Neural cell (in vitro differentiated cells): ENCODE measurements around the gene XPNPEP2.

ENCODE experiments used
- CTCF ChIP-seq: fragments of 450-650 bp; IDR thresholded peaks from 2 replicates; pipeline ENCODE4 v1.5.1; 2014; ENCODE audit warnings: antibody characterized with exemption, mild to moderate bottlenecking, moderate library complexity; ENCODE audit not compliant: poor library complexity, severe bottlenecking
- EP300 ChIP-seq: fragments of 450-650 bp; conservative IDR thresholded peaks from 2 replicates; pipeline ENCODE4 v1.6.1; 2014; ENCODE audit warnings: antibody characterized with exemption, mild to moderate bottlenecking, moderate library complexity; ENCODE audit not compliant: poor library complexity, severe bottlenecking
- EZH2 ChIP-seq: fragments of 200-600, 300-800 bp; shearing (Covaris generic), sonication (generic); IDR thresholded peaks from 2 replicates; pipeline ENCODE4 v1.6.1; 2014; ENCODE audit warnings: antibody characterized with exemption, low read length, borderline replicate concordance, mild to moderate bottlenecking; ENCODE audit not compliant: insufficient read depth, poor library complexity, severe bottlenecking
- MXI1 ChIP-seq: fragments of 450-650 bp; conservative IDR thresholded peaks from 2 replicates; pipeline ENCODE4 v1.6.1; 2014; ENCODE audit warnings: antibody characterized with exemption, mild to moderate bottlenecking; ENCODE audit not compliant: poor library complexity, severe bottlenecking
- POLR2AphosphoS5 ChIP-seq: IDR thresholded peaks from 2 replicates; pipeline ENCODE4 v1.6.1; 2012
- RAD21 ChIP-seq: fragments of 450-650 bp; conservative IDR thresholded peaks from 2 replicates; pipeline ENCODE4 v1.6.1; 2014; ENCODE audit warnings: antibody characterized with exemption, mild to moderate bottlenecking, moderate library complexity
- SMC3 ChIP-seq: fragments of 450-650 bp; conservative IDR thresholded peaks from 2 replicates; pipeline ENCODE4 v1.6.1; 2014; ENCODE audit warnings: antibody characterized with exemption, mild to moderate bottlenecking, moderate library complexity; ENCODE audit not compliant: poor library complexity
- TAF1 ChIP-seq: IDR thresholded peaks from 2 replicates; pipeline ENCODE4 v1.6.1; 2012; ENCODE audit warnings: low read depth

- TF ChIP-seq CTCF (no peak), EZH2 (no peak), TAF1 (no peak), MXI1 (no peak), RAD21 (no peak), SMC3 (no peak), POLR2AphosphoS5 (no peak), EP300 (no peak)
Observed at GRCh38 chrX:129783291-129783713, 44.5 kb downstream of the XPNPEP2 start.
